Omental fat pad (tissue), 4 donors: Measurements from ENCODE around the gene RSPH3. TPM values are rescaled to one million over a fixed set of nuclear protein-coding genes. Genes with fewer than 3 reads are reported as not detected.
"Not testable (repeated sequence)": the region's sequence is repeated elsewhere in the genome, so short reads cannot be mapped to it uniquely, and the experiment has no call there.

Experiments used
- ATAC-seq: fragments of 150-250 bp; one replicate; pipeline ENCODE4 v1.9.1; 2016; ENCODE audit warnings: mild to moderate bottlenecking, moderate library complexity; ENCODE audit not compliant: low FRiP score
- DNase-seq: peaks from one replicate; pipeline ENCODE4 v3.0.0-alpha.2; 2019; ENCODE audit warnings: low spot score
- CTCF ChIP-seq, 3 donors: fragments of 450-650 bp; IDR thresholded peaks; one replicate each; pipeline ENCODE4 v1.5.1; 2016 to 2017; ENCODE audit warnings: antibody characterized with exemption in 3 of 3, mild to moderate bottlenecking in 3 of 3, moderate library complexity in 2 of 3
- total RNA-seq, 4 donors: library from RNA; depleted of rRNA; stranded (reverse); fragments of >200 nt; gene quantifications; one replicate each; pipeline ENCODE4 v1.1.0, GENCODE V29; 2016

Gene RSPH3
- total RNA-seq, 4 donors from 2014 or later: 6.4 to 11.7 (median 7.5) TPM

GRCh38 chr6:158958504-158959386, 41.3 kb downstream of the RSPH3 start:
- ATAC-seq (no peak), DNase-seq (no peak)
- no peak for TF ChIP-seq CTCF (IDR thresholded peaks at IDR 0.05)

GRCh38 chr6:158955255-158955654, 44.7 kb downstream of the RSPH3 start:
- ATAC-seq (no peak), DNase-seq (no peak)
- TF ChIP-seq CTCF (IDR thresholded peaks at IDR 0.05): no peak

- DNase-seq (no peak), ATAC-seq (no peak)
- TF ChIP-seq CTCF (IDR thresholded peaks at IDR 0.05): no peak
Measured at GRCh38 chr6:158954753-158955152, 45.2 kb downstream of the RSPH3 start.

- ATAC-seq, DNase-seq: not testable (repeated sequence)
Measured at GRCh38 chr6:158952011-158952410, 48.0 kb downstream of the RSPH3 start.

GRCh38 chr6:158951565-158951964, 48.4 kb downstream of the RSPH3 start:
- DNase-seq, ATAC-seq: not testable (repeated sequence)

- DNase-seq (no peak), ATAC-seq (no peak)
- no peak for TF ChIP-seq CTCF (IDR thresholded peaks at IDR 0.05)
Measured at GRCh38 chr6:158947284-158947683, 52.7 kb downstream of the RSPH3 start.

- no peak for DNase-seq
- TF ChIP-seq CTCF (IDR thresholded peaks at IDR 0.05): no peak
- no peak for ATAC-seq
Measured at GRCh38 chr6:158943380-158944032, 56.5 kb downstream of the RSPH3 start.

- no peak for TF ChIP-seq CTCF (IDR thresholded peaks at IDR 0.05)
- ATAC-seq (no peak), DNase-seq (no peak)
Measured at GRCh38 chr6:158942349-158942748, 57.7 kb downstream of the RSPH3 start.
